VCaP (cell line): ENCODE measurements around the gene SLC26A6.

Source experiments
- H3K27ac ChIP-seq: fragments of 450-650 bp; 2 replicates; pipeline ENCODE4 v1.5.1; 2017
- CTCF ChIP-seq: fragments of 450-650 bp; conservative IDR thresholded peaks from 2 replicates; pipeline ENCODE4 v1.5.1; 2017; ENCODE audit warnings: mild to moderate bottlenecking, moderate library complexity

Gene SLC26A6

GRCh38 chr3:48647714-48648113, 12.5 kb upstream of the SLC26A6 start:
- no peak overlapping the region for H3K27ac ChIP-seq
- TF ChIP-seq CTCF, result no peak

- no peak for TF ChIP-seq CTCF
- no peak overlapping the region for H3K27ac ChIP-seq
Observed at GRCh38 chr3:48644898-48645760, 9.9 kb upstream of the SLC26A6 start.

- no peak overlapping the region for H3K27ac ChIP-seq
- no peak for TF ChIP-seq CTCF
Observed at GRCh38 chr3:48642605-48643004, 7.3 kb upstream of the SLC26A6 start.

GRCh38 chr3:48641396-48641795, 6.1 kb upstream of the SLC26A6 start:
- no peak overlapping the region for H3K27ac ChIP-seq

GRCh38 chr3:48639944-48640606, 4.8 kb upstream of the SLC26A6 start:
- no peak overlapping the region for H3K27ac ChIP-seq
- no peak for TF ChIP-seq CTCF

More at GRCh38 chr3:48641396-48641795, 6.1 kb upstream of the SLC26A6 start:
- TF ChIP-seq CTCF, result no peak

GRCh38 chr3:48637305-48637704, 2.0 kb upstream of the SLC26A6 start:
- TF ChIP-seq CTCF, result no peak
- no peak overlapping the region for H3K27ac ChIP-seq

GRCh38 chr3:48636149-48636655, 941 bp upstream of the SLC26A6 start:
- H3K27ac ChIP-seq, result peak overlapping the region; percentile 88
- TF ChIP-seq CTCF, result no peak
